IPS-NIHi11 (cell line): Measurements from ENCODE around the gene CEACAM16.
"Not testable (repeated sequence)": the region's sequence is repeated elsewhere in the genome, so short reads cannot be mapped to it uniquely, and the experiment has no call there.

ENCODE experiments used
- DNase-seq: peaks from one replicate; pipeline ENCODE4 v3.0.0; 2012; ENCODE audit warnings: mixed read lengths, low spot score

The CEACAM16 gene

GRCh38 chr19:44677019-44677811 is 21.7 kb upstream of the CEACAM16 start:
- DNase-seq = peak; percentile 84

- no peak for DNase-seq
These were observed 18.4 kb upstream of the CEACAM16 start for GRCh38 chr19:44680536-44680935.

- no peak for DNase-seq
These were observed 16.8 kb upstream of the CEACAM16 start for GRCh38 chr19:44681992-44682790.

GRCh38 chr19:44682807-44683206 is 16.1 kb upstream of the CEACAM16 start:
- DNase-seq = no peak

GRCh38 chr19:44683434-44684210 is 15.3 kb upstream of the CEACAM16 start:
- no peak for DNase-seq

GRCh38 chr19:44684396-44684795 is 14.6 kb upstream of the CEACAM16 start:
- DNase-seq = not testable (repeated sequence)

- DNase-seq = no peak
These were observed 13.8 kb upstream of the CEACAM16 start for GRCh38 chr19:44684892-44685863.

- no peak for DNase-seq
These were observed 13.1 kb upstream of the CEACAM16 start for GRCh38 chr19:44685877-44686276.

GRCh38 chr19:44686896-44687295 is 12.1 kb upstream of the CEACAM16 start:
- DNase-seq = no peak

- DNase-seq = no peak
These were observed 11.1 kb upstream of the CEACAM16 start for GRCh38 chr19:44687888-44688287.

GRCh38 chr19:44689290-44690130 is 9.4 kb upstream of the CEACAM16 start:
- DNase-seq = peak; percentile 85

GRCh38 chr19:44690131-44690440 is 8.9 kb upstream of the CEACAM16 start:
- no peak for DNase-seq

GRCh38 chr19:44692379-44692721 is 6.6 kb upstream of the CEACAM16 start:
- no peak for DNase-seq

- DNase-seq = no peak
These were observed 4.8 kb upstream of the CEACAM16 start for GRCh38 chr19:44694184-44694579.

GRCh38 chr19:44696939-44697669 is 1.8 kb upstream of the CEACAM16 start:
- DNase-seq = no peak

- DNase-seq = no peak
These were observed 1.3 kb upstream of the CEACAM16 start for GRCh38 chr19:44697670-44698034.

GRCh38 chr19:44700547-44700946 is 1.6 kb downstream of the CEACAM16 start:
- DNase-seq = no peak

- no peak for DNase-seq
These were observed 2.3 kb downstream of the CEACAM16 start for GRCh38 chr19:44701228-44701627.

- DNase-seq = no peak
These were observed 3.7 kb downstream of the CEACAM16 start for GRCh38 chr19:44702551-44703176.
